Activated gamma-delta T cell (primary cell): ENCODE measurements around the gene MAD2L2.

Experiments
- DNase-seq: peaks from one replicate; lab custom pipeline; 2025; lab: John Stamatoyannopoulos, UW

MAD2L2 gene

DNA sequence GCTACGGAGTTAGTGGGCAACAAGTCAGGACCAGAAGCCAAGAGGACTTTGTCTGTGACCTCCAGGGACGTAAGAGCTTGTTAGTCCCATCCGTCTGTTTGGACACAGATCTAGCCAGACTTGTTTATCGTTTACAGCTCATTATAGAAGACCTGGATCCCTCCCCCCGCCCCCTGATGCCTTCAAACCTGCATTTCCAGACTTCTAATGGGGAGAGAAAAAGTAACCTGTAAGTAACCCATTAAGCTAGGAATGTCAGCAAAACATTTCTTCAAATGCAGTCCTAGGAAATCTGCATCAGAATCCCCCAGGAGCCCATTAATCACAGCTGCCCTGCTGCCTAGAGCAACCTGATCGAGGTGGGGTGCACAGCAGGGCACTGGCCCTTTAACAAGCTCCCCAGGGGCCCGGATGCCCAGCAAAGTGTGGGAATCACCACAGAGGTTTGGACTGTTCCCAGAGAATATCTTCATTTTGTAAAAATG lies 1.4 kb upstream of the MAD2L2 start:
- DNase-seq: no peak

GRCh38 chr1:11680270-11681070 lies 478 bp downstream of the MAD2L2 start:
- DNase-seq: no peak

DNA sequence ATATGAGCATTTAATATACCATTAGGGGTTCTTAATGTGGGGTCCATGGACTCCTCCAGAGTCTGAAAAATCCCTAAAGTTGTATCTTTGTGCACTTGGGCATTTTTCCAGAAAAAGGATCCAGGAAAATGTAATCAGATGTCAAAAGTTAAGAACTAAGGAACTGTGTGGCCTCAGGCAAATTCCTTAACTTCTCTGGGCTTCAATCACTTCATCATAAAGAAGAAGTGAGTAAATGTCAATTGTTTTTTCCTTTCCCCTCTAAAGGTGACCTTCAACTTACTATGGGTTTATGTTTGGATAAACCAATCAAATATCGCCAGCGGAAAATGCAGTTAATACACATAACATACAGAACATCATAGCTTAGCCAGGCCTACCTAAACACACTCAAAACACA lies 2.5 kb downstream of the MAD2L2 start:
- no peak for DNase-seq

DNA sequence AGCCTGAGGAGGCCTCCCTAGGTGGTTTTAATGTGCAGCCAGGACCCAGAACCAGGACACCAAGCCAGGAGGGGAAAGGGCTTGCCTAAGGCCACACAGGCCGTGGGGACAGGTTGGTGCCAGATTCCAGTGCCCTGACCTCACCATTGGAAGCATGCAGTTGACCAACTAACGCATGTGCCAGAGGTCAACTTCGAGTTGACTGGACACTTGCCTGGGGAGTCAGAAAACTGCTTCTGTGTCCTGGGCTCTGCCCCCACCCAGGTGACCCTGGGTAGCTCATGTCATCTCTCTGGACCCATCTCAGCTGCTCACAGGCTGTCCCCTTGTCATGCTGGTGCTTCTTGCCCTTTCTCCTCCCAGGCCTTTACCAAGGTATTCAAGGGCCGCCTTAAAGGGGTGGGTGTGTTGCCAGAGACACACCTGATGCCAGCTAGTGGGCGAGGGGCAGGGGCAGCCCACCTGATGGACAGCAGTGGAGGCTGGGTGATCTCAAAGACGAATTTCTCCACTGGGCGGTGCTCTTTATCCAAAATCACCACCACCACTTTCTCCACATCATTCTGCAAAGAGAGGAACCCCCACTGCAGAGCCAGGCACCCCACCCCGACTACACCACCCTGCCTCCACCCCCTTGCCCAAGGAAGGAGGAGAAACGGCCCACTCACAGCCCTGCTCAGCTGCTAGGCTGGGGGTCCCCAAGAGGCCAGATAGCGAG lies 4.4 kb downstream of the MAD2L2 start:
- DNase-seq: no peak

DNA sequence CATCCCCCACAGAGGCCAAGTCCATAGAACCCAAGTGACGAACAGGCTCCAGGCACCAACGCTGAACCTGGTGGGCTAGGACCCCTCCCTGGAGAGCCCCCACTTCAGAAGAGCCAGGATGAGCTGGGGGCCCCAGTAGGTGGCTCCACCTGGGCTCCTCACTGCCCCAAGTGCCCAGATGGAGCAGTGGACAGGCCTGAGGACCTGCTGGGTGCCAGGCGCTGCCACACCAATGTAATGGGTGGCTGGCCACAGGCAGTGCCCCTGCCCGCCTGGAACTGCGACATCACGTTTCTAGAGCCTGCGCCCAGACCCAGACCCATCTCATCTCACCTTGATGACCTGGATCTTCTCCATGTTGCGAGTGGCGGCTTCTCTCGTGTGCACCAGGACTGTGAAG lies 5.6 kb downstream of the MAD2L2 start:
- DNase-seq: no peak

DNA sequence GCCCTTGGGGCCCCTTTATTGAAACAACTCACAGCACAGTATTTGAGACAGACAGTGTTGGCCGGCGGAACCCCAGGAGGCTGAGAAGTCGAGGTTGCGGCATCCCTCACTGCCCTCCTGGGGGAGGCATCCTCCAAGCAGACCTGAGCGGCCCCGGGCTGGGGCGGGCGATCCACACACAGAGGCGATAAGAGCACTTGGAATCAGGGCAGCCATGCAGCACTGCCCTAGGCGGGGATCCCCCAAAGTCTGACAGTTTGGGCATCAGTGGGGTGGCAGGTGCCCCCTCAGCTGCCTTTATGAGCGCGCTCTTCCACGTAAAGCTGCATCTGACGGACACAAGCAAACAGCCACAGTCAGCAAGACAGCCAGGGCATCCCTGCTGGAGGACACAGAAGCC lies 6.5 kb downstream of the MAD2L2 start:
- no peak for DNase-seq

GRCh38 chr1:11673089-11673769 lies 7.7 kb downstream of the MAD2L2 start:
- DNase-seq: no peak

GRCh38 chr1:11671544-11672286 lies 9.2 kb downstream of the MAD2L2 start:
- no peak for DNase-seq

DNA sequence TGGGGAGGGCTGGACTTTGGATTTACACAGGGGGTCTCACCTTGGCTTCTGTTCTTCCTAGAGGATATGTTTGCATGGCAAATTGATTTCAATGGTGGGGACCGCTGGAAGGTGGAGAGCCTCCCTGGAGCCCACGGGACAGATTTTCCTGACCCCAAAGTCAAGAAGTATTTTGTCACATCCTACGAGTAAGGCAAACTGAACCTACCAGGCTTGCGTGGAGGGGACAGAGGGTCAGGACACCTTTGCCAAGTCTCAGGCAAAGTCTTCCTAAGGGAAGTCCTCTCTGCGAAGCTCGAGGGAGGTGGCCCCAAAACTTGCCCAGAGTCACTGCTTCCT lies 9.8 kb downstream of the MAD2L2 start:
- no peak for DNase-seq

DNA sequence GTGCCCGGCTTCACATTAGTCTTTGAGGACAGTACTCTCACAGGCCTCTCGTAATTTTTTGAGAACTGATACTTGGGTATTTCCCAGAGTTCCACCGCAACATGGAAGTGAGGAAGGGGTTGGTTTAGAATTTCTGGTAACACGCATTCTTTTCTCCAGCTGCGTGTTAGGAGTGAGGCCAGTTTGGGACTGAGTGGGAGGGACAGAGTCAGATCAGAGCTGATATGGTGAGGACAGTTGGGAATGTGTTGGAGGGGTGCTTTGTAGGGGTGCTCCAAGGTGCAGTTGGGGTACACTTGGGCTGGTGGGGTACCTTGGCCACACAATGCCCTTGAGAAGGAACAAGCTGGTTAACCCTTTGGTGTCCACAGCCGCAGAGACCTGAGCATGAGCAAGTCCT lies 10.2 kb downstream of the MAD2L2 start:
- DNase-seq: no peak

DNA sequence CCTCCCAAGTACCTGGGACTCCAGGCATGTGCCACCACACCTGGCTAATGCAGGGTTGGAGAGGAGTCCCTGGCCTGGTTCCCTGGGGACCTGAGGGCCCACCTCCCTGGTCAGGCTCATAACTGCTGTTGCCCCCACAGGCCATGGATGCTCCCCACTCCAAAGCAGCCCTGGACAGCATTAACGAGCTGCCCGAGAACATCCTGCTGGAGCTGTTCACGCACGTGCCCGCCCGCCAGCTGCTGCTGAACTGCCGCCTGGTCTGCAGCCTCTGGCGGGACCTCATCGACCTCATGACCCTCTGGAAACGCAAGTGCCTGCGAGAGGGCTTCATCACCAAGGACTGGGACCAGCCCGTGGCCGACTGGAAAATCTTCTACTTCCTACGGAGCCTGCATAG lies 12.4 kb downstream of the MAD2L2 start:
- no peak for DNase-seq

DNA sequence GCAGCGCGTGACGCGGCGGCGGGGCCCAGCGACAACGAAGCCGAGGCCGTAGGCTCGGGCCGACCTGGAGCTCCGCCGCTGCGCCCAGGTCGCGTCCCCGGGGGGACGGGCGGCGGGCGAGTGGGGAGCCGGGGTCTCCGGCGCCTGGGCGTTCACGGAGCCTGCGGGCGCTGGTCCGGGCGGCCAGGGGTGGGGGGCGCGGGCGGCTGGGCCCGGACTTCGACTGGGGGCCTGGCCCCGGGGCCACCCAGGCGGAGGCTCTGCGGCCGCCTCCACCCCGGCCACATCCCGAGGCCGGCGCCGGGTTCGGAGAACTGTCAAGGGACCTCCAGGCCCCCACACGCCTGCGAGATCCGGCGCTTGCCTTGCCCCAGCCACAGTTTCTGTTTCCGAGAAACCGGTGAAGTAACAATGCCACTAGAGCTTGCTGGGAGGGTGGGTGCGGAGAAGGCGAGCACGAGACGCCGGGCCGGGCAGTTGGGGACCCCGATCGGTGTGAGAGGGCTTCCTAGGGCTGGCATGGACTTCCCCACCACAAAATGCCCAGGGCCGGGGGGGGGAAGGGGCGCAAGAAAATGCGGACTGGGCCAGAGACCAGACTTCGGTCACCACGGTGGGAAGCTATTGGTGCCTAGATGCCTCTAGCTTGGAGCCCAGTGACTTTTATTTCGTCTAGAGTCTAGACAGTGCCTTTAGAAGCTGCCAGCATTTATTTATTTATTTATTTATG lies 16.4 kb downstream of the MAD2L2 start:
- DNase-seq: peak; percentile 50

GRCh38 chr1:11661103-11661502 lies 19.8 kb downstream of the MAD2L2 start:
- no peak for DNase-seq

GRCh38 chr1:11659748-11660147 lies 21.2 kb downstream of the MAD2L2 start:
- DNase-seq: no peak

DNA sequence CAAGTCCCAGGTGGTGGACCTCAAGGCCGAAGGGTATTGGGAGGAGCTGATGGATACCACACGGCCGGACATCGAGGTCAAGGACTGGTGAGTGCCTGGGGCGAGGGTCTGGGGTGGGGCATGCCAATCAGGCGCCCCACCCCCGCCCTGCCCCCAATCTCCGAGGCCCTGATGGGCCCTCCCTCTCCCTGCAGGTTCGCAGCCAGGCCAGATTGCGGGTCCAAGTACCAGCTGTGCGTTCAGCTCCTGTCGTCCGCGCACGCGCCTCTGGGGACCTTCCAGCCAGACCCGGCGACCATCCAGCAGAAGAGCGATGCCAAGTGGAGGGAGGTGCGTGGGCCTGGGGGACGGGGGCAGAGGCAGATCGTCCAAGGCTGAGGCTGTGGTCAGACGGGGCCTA lies 22.4 kb downstream of the MAD2L2 start:
- no peak for DNase-seq

- no peak for DNase-seq
Observed at GRCh38 chr1:11657654-11658053, 23.3 kb downstream of the MAD2L2 start.

DNA sequence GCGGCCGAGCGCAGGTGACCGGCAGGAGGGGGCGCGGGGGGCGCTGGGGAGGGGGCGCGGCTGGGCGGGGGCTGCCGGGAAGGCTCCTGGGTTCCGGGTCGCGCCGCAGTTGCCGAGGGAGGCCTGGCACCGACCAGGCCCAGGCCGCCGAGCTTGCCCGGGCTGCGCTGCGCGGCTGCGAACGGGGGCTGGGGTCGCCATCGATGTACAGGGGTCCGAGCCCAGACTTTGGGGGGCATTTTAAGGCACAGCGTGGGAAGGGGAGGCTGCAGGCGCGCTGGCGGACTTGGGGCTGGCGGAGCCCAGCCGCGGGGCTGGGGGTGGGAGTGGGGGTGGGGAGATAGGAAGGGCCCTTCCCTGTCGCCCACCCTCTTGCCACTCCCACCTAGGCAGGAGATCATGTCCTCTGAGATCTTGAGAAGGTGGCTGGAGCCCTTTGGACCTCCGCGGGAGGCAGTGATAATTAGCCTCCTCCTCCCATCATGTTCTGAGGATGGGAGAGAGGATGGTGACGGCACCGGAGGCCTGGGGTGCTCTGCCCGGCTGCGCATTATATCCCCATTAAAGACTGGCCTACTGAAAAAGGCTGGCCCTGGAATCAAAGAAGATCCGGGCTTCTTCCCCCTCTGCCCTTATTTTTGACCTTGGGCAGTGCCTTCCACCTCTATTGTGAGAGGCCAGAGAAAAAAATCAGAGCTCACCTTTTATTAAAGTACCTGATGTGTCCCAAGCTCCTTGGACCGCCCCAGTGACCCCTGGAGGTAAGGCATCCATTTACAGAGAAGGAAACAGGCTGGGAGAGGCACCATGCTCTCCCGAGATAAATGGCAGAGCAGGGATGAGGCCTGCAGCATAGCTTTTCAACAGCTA lies 25.8 kb downstream of the MAD2L2 start:
- DNase-seq: no peak

DNA sequence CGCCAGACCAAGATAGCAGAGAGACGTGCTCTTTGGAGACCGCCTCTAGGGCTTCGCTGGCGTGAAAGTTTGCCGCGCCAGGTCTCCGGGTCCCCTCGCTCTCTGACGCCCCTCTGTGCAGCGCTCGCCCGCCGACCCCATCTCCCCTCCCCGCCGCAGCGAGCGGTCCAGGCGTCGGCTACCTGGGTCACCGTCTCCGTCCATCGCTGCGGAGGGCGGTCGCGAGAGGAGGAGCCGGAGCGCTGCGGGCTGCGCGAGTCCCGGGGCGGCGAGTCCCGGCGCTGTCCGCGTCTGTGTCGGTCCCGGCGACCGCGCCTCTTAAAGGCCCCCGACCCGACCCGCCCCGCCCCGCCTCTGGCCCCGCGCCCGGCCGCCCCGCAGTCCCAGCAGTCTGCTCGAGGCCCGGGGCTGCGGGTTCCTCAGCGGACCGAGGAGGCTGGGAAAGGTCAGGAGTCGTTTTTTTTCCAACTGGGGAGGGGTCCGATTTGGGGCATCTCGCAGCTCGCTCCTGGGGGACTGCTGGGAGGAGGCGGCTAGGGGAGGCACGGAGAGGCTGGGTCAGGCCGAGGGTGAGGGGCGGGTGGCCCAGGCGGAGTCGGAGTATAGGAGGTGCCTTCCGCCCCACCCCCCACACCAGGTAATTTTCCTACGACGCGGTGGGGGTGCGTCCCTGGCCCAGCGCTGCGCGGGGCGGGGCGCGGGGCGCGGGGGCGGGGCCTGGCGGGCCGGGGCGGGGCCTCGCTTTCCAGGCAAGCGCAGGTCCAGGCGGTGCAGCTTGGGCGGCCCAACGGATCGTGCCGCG lies 26.6 kb downstream of the MAD2L2 start, which contains the start of the genes FBXO2 and FBXO44:
Gene FBXO2 (minus strand): TSS at position 293 of the 802 bp plus-strand sequence. CDS start 89 bp downstream, at position 204.
Gene FBXO44 (plus strand): TSS at position 741 of the 802 bp plus-strand sequence. CDS start 959 bp downstream, outside the sequence.
- DNase-seq: peak; percentile 54

- DNase-seq: no peak
Observed at GRCh38 chr1:11653861-11654136, 27.1 kb downstream of the MAD2L2 start.
